H9 (cell line): ENCODE measurements around the gene CADM1. TPM values are rescaled to one million over a fixed set of nuclear protein-coding genes. Genes with fewer than 3 reads are reported as not detected.

Experiments
- DNase-seq: peaks from one replicate; pipeline ENCODE4 v3.0.0-alpha.2; 2017
- H2AFZ ChIP-seq: one replicate; pipeline ENCODE4 v1.6.1; 2013; ENCODE audit warnings: mild to moderate bottlenecking, low read length, control low read depth, moderate library complexity
- H2AK5ac ChIP-seq: 2 replicates; pipeline ENCODE4 v1.6.1; 2013; ENCODE audit warnings: low read length, control low read depth, mixed read lengths; ENCODE audit not compliant: insufficient read length
- H2BK120ac ChIP-seq: one replicate; pipeline ENCODE4 v1.6.1; 2013; ENCODE audit warnings: low read depth, mild to moderate bottlenecking, low read length, control low read depth, inconsistent platforms; ENCODE audit not compliant: poor library complexity, severe bottlenecking
- H2BK12ac ChIP-seq: 2 replicates; pipeline ENCODE4 v1.6.1; 2013; ENCODE audit warnings: low read length, control low read depth, mixed read lengths, low read depth; ENCODE audit not compliant: insufficient read length
- H2BK15ac ChIP-seq: 2 replicates; pipeline ENCODE4 v1.6.1; 2013; ENCODE audit warnings: low read depth, low read length, control low read depth
- H2BK20ac ChIP-seq: one replicate; pipeline ENCODE4 v1.6.1; 2013; ENCODE audit warnings: low read depth, mild to moderate bottlenecking, low read length, control low read depth, inconsistent platforms; ENCODE audit not compliant: poor library complexity, severe bottlenecking
- H2BK5ac ChIP-seq: 2 replicates; pipeline ENCODE4 v1.6.1; 2013; ENCODE audit warnings: low read length, control low read depth, mixed read lengths; ENCODE audit not compliant: insufficient read length
- H3K14ac ChIP-seq: 2 replicates; pipeline ENCODE4 v1.6.1; 2013; ENCODE audit warnings: low read length, control low read depth; ENCODE audit not compliant: insufficient read depth
- H3K18ac ChIP-seq: 2 replicates; pipeline ENCODE4 v1.6.1; 2013; ENCODE audit warnings: low read depth, mild to moderate bottlenecking, mixed read lengths, low read length, control low read depth; ENCODE audit not compliant: insufficient read length
- H3K23ac ChIP-seq: 2 replicates; pipeline ENCODE4 v1.6.1; 2013; ENCODE audit warnings: low read length, control low read depth, mixed read lengths, low read depth; ENCODE audit not compliant: insufficient read length
- H3K23me2 ChIP-seq: 2 replicates; pipeline ENCODE4 v1.6.1; 2013; ENCODE audit warnings: low read depth, mild to moderate bottlenecking, mixed read lengths, low read length, control low read depth; ENCODE audit not compliant: insufficient read length, poor library complexity, severe bottlenecking
- H3K27ac ChIP-seq: 2 replicates; pipeline ENCODE4 v1.5.1; 2013; ENCODE audit warnings: low read length, control low read depth, mixed read lengths, low read depth; ENCODE audit not compliant: insufficient read length
- H3K27me3 ChIP-seq: 2 replicates; pipeline ENCODE4 v1.6.1; 2013; ENCODE audit warnings: low read length, control low read depth, inconsistent platforms; ENCODE audit not compliant: insufficient read depth
- H3K4ac ChIP-seq: 2 replicates; pipeline ENCODE4 v1.6.1; 2013; ENCODE audit warnings: low read depth, mild to moderate bottlenecking, control low read depth, inconsistent platforms, low read length, moderate library complexity
- H3K4me1 ChIP-seq: 2 replicates; pipeline ENCODE4 v1.6.1; 2013; ENCODE audit warnings: low read length, control low read depth, inconsistent platforms; ENCODE audit not compliant: insufficient read depth
- H3K4me2 ChIP-seq: 2 replicates; pipeline ENCODE4 v1.6.1; 2013; ENCODE audit warnings: low read length, control low read depth, mixed read lengths; ENCODE audit not compliant: insufficient read length, insufficient read depth
- H3K56ac ChIP-seq: 2 replicates; pipeline ENCODE4 v1.6.1; 2013; ENCODE audit warnings: low read depth, mild to moderate bottlenecking, mixed read lengths, low read length, control low read depth; ENCODE audit not compliant: insufficient read length
- H3K79me1 ChIP-seq: 2 replicates; pipeline ENCODE4 v1.6.1; 2013; ENCODE audit warnings: low read depth, mild to moderate bottlenecking, moderate library complexity, low read length, control low read depth, inconsistent platforms; ENCODE audit not compliant: insufficient read depth, poor library complexity, severe bottlenecking
- H3K79me2 ChIP-seq: 2 replicates; pipeline ENCODE4 v1.6.1; 2013; ENCODE audit warnings: low read length, control low read depth, inconsistent platforms; ENCODE audit not compliant: insufficient read depth
- H3K9ac ChIP-seq: 2 replicates; pipeline ENCODE4 v1.6.1; 2013; ENCODE audit warnings: low read length, control low read depth, mixed read lengths; ENCODE audit not compliant: insufficient read length; ENCODE audit errors: extremely low read depth
- H3K9me3 ChIP-seq: one replicate; pipeline ENCODE4 v1.6.1; 2013; ENCODE audit warnings: low read depth, low read length, inconsistent platforms; ENCODE audit not compliant: control insufficient read depth
- H3T11ph ChIP-seq: one replicate; pipeline ENCODE4 v1.6.1; 2013; ENCODE audit warnings: mild to moderate bottlenecking, low read length, control low read depth, inconsistent platforms
- H4K20me1 ChIP-seq: one replicate; pipeline ENCODE4 v1.6.1; 2013; ENCODE audit not compliant: control insufficient read depth, insufficient read length, insufficient read depth
- H4K5ac ChIP-seq: 2 replicates; pipeline ENCODE4 v1.6.1; 2013; ENCODE audit warnings: low read depth, mild to moderate bottlenecking, mixed read lengths, low read length, control low read depth; ENCODE audit not compliant: insufficient read length
- H4K8ac ChIP-seq: replicated peaks from 2 replicates; pipeline ENCODE4 v1.6.1; 2013; ENCODE audit warnings: low read length, control low read depth, mixed read lengths, low read depth; ENCODE audit not compliant: insufficient read length
- H4K91ac ChIP-seq: 2 replicates; pipeline ENCODE4 v1.6.1; 2013; ENCODE audit warnings: low read depth, mild to moderate bottlenecking, moderate library complexity, mixed read lengths, low read length, control low read depth; ENCODE audit not compliant: insufficient read length
- H3K27ac Mint-ChIP-seq, 3 experiments: 2 replicates in 2 of 3; 3 replicates in 1 of 3; pipeline ENCODE4 v1.8.0; 2020 to 2021; ENCODE audit warnings: mixed read lengths in 3 of 3, mild to moderate bottlenecking in 1 of 3, moderate library complexity in 1 of 3
- H3K27me3 Mint-ChIP-seq: 2 replicates; pipeline ENCODE4 v1.8.0; 2021; ENCODE audit warnings: low read depth, mild to moderate bottlenecking, moderate library complexity, mixed read lengths
- H3K36me3 Mint-ChIP-seq, 3 experiments: 2 replicates in 2 of 3; 3 replicates in 1 of 3; pipeline ENCODE4 v1.8.0; 2020 to 2021; ENCODE audit warnings: low read depth in 3 of 3, mixed read lengths in 3 of 3; ENCODE audit not compliant: insufficient read depth in 1 of 3
- H3K4me1 Mint-ChIP-seq, 2 experiments: 2 replicates each; pipeline ENCODE4 v1.8.0; 2020; ENCODE audit warnings: mixed read lengths in 2 of 2
- H3K4me3 Mint-ChIP-seq, 2 experiments: 2 replicates in 1 of 2; 3 replicates in 1 of 2; pipeline ENCODE4 v1.8.0; 2020 to 2021; ENCODE audit warnings: mild to moderate bottlenecking in 2 of 2, mixed read lengths in 2 of 2, moderate library complexity in 1 of 2
- H3K9me3 Mint-ChIP-seq, 2 experiments: 2 replicates in 1 of 2; 3 replicates in 1 of 2; pipeline ENCODE4 v1.8.0; 2020; ENCODE audit warnings: mild to moderate bottlenecking in 2 of 2, mixed read lengths in 2 of 2, moderate library complexity in 1 of 2
- WGBS: extraction: QIAGEN DNeasy Blood & Tissue Kit; methylation state at CpG from one replicate; pipeline ENCODE4 v1.1.7; 2013; ENCODE audit warnings: missing lambda C conversion rate, low lambda C conversion rate, mixed read lengths; ENCODE audit not compliant: insufficient read length; ENCODE audit errors: extremely low coverage; 5-methylcytosine and 5-hydroxymethylcytosine counted together
- total RNA-seq: library from RNA; stranded (reverse); gene quantifications from 2 replicates; pipeline ENCODE4 v1.2.1, GENCODE V29; 2021
- TF ChIP-seq, protein P1 (sequence below): fragments of 200-600 bp; sonication (generic); conservative IDR thresholded peaks from 3 replicates; pipeline ENCODE4 v1.8.0; 2021; ENCODE audit warnings: antibody characterized with exemption, mild to moderate bottlenecking

The CADM1 gene
- total RNA-seq, 1 experiment from 2014 or later: 11.9 TPM

DNA sequence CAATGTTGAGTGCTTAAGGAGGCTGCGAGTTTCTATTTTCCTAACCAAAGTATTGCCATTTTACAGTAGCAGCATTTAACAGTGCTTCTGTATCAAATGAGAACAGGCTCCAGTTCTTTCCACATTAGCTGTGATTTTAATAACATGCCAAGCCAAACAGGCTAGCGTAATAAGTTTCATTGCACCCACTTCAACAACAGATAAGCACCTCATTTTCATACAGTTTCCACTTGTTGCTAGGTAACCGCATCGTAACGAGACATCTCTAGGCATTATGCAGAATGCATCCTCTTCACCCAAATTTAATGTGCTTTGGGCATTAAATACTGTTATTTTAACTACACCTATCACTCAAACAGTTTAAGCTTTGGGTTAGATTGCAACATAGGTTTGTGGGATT, 79.0 kb downstream of the CADM1 start:
- H3K27ac ChIP-seq: no peak overlapping the region
- Mint-ChIP-seq H3K4me1 (peaks cover 26 to 38% of the 10 kb centered on the region in 2 experiments), H3K36me3 (no peaks in the 10 kb centered on the region), H3K4me3 (no peak overlapping the region), H3K27ac (no peak overlapping the region), H3K27me3 (no peaks in the 10 kb centered on the region; the same call in 1 of the 2 replicates), H3K9me3 (no peaks in the 10 kb centered on the region)
- H3K4me1 ChIP-seq: peaks cover 3% of the 10 kb centered on the region; the same call in 1 of the 2 replicates
- H3K79me1 ChIP-seq: no peaks in the 10 kb centered on the region
- H3K79me2 ChIP-seq: no peaks in the 10 kb centered on the region
- H4K91ac ChIP-seq: no peak overlapping the region
- H3K4ac ChIP-seq: no peak overlapping the region
- TF ChIP-seq, protein P1, sequence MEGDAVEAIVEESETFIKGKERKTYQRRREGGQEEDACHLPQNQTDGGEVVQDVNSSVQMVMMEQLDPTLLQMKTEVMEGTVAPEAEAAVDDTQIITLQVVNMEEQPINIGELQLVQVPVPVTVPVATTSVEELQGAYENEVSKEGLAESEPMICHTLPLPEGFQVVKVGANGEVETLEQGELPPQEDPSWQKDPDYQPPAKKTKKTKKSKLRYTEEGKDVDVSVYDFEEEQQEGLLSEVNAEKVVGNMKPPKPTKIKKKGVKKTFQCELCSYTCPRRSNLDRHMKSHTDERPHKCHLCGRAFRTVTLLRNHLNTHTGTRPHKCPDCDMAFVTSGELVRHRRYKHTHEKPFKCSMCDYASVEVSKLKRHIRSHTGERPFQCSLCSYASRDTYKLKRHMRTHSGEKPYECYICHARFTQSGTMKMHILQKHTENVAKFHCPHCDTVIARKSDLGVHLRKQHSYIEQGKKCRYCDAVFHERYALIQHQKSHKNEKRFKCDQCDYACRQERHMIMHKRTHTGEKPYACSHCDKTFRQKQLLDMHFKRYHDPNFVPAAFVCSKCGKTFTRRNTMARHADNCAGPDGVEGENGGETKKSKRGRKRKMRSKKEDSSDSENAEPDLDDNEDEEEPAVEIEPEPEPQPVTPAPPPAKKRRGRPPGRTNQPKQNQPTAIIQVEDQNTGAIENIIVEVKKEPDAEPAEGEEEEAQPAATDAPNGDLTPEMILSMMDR: no peak
- H2AK5ac ChIP-seq: no peak overlapping the region
- no peaks in the 10 kb centered on the region for H3K9me3 ChIP-seq
- no peak overlapping the region for H3K9ac ChIP-seq
- H3K14ac ChIP-seq: no peak overlapping the region
- no peak overlapping the region for H3T11ph ChIP-seq
- no peak overlapping the region for H4K5ac ChIP-seq
- DNase-seq: no peak
- no peak overlapping the region for H4K8ac ChIP-seq
- no peak overlapping the region for H3K4me2 ChIP-seq
- H3K23me2 ChIP-seq: no peaks in the 10 kb centered on the region
- H2BK12ac ChIP-seq: no peak overlapping the region
- no peak overlapping the region for H2BK15ac ChIP-seq
- H2BK120ac ChIP-seq: no peak overlapping the region
- H2BK20ac ChIP-seq: no peak overlapping the region
- no peak overlapping the region for H2AFZ ChIP-seq
- no CpG with 5 or more reads among the region's 5 CpGs for WGBS
- H2BK5ac ChIP-seq: no peak overlapping the region
- no peak overlapping the region for H3K18ac ChIP-seq
- H3K56ac ChIP-seq: no peak overlapping the region
- H4K20me1 ChIP-seq: no peaks in the 10 kb centered on the region
- H3K23ac ChIP-seq: no peak overlapping the region
- H3K27me3 ChIP-seq: no peaks in the 10 kb centered on the region
